ENCODE data around the gene EPYC.

Gene EPYC

DNA sequence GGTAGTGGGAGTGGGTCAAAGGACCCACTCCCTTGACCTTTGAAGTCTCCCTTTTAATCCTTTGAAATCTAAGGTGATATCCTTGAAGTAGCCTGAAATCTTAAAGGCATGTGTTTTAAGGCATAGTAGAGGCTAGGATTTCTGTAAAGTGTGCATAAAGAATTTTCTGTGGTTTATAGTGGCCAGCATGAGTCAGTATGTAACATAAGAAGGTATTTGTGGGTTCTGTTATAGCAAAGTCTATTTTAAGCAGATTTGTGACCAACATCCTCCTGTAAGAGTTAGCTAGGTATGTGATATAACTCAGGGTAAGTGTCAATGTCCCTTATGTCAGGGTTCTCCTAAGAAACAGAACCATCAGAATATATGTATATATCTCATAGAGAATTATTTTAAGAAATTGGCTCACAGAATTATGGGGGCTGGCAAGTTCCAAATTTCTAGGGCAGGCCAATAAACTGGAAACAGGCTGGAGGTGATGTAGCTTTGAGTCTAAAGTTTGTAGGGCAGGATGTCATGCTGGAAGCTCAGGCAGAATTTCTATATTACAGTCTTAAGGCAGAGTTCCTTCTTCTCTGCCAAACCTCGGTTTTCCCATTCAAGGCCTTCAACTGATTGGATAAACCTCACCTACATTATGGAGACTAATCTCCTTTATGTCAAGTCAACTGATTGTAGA is 18.7 kb upstream of the EPYC start:
- no peak overlapping the region for H3K18ac ChIP-seq (ENCODE audit: low read length)
- DNase-seq (ENCODE audit: low spot score) = no peak
- no peak overlapping the region for H2BK5ac ChIP-seq (ENCODE audit: low read length)
- H2BK12ac ChIP-seq (ENCODE audit: low read length) = no peak overlapping the region
- no peak overlapping the region for H2BK15ac ChIP-seq (ENCODE audit: low read length)
- no peak overlapping the region for H3K4me3 ChIP-seq (ENCODE audit: low read length in 2 of 2)
- no peak overlapping the region for H2BK120ac ChIP-seq (ENCODE audit: low read depth, low read length)
- H3K27ac ChIP-seq (replicated peaks; ENCODE audit: low read length) = no peak overlapping the region
- no peak overlapping the region for H3K9ac ChIP-seq (ENCODE audit: low read depth, low read length, poor library complexity)
- H3K27me3 ChIP-seq (ENCODE audit: control insufficient read depth in 3 of 3, insufficient read depth in 3 of 3, low read depth in 1 of 3, low read length in 3 of 3) = no peaks in the 10 kb centered on the region
- H3K14ac ChIP-seq (ENCODE audit: low read length) = no peak overlapping the region
- no CpG with 5 or more reads among the region's 1 CpG for WGBS, 2 donors (ENCODE audit: extremely low coverage in 2 of 2, insufficient read length in 2 of 2, insufficient replicate concordance in 1 of 2)
- H3K4me1 ChIP-seq (ENCODE audit: control insufficient read depth in 2 of 2, insufficient read depth in 1 of 2, low read depth in 1 of 2, low read length in 2 of 2) = no peaks in the 10 kb centered on the region
- H4K91ac ChIP-seq (ENCODE audit: low read depth, low read length, poor library complexity) = no peak overlapping the region
- no peaks in the 10 kb centered on the region for H3K36me3 ChIP-seq (replicated peaks in 1 of 2; ENCODE audit: control insufficient read depth in 2 of 2, insufficient read depth in 2 of 2, low read length in 2 of 2)
- H4K8ac ChIP-seq (ENCODE audit: low read depth, low read length) = no peak overlapping the region
- no peak overlapping the region for H3K4ac ChIP-seq (ENCODE audit: low read length)
- H2AK5ac ChIP-seq (ENCODE audit: low read depth, low read length) = no peak overlapping the region
- H3K79me1 ChIP-seq (ENCODE audit: low read depth, low read length) = no peaks in the 10 kb centered on the region
- H2AFZ ChIP-seq (ENCODE audit: low read length) = no peak overlapping the region
- H3K4me2 ChIP-seq (ENCODE audit: insufficient read depth, low read length, poor library complexity, severe bottlenecking) = no peak overlapping the region
- no peak overlapping the region for H3K23ac ChIP-seq (ENCODE audit: low read depth, low read length, poor library complexity)
- no peaks in the 10 kb centered on the region for H3K9me3 ChIP-seq (replicated peaks in 1 of 2; ENCODE audit: control insufficient read depth in 2 of 2, insufficient read depth in 1 of 2, low read depth in 1 of 2, low read length in 2 of 2)

DNA sequence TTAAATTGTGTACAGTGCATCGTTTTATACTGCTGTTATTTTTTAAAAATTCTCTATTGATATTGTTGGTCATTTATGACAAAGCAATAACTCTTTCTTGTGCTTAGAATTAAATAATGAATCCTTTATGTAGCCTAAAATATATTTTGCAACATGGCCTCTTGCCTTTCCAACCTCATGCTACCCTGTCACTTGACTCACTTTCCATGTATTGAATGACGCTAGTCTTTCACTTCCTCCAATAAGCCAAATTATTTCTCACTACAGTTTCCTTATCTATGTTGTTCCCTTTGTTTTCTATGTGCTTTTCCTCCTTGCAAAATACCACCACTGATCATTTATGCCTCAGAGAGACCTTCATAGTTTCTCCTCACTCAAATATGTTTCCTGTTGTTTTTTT is 16.3 kb upstream of the EPYC start:
- Histone ChIP-seq H2BK15ac (ENCODE audit: low read length) (no peak overlapping the region), H3K4ac (ENCODE audit: low read length) (no peak overlapping the region), H3K4me3 (ENCODE audit: low read length in 2 of 2) (no peak overlapping the region), H2BK12ac (ENCODE audit: low read length) (no peak overlapping the region), H3K4me2 (ENCODE audit: insufficient read depth, low read length, poor library complexity, severe bottlenecking) (no peak overlapping the region), H3K27me3 (ENCODE audit: control insufficient read depth in 3 of 3, insufficient read depth in 3 of 3, low read depth in 1 of 3, low read length in 3 of 3) (no peaks in the 10 kb centered on the region), H3K36me3 (replicated peaks in 1 of 2; ENCODE audit: control insufficient read depth in 2 of 2, insufficient read depth in 2 of 2, low read length in 2 of 2) (no peaks in the 10 kb centered on the region), H3K18ac (ENCODE audit: low read length) (no peak overlapping the region), H2BK5ac (ENCODE audit: low read length) (no peak overlapping the region), H4K91ac (ENCODE audit: low read depth, low read length, poor library complexity) (no peak overlapping the region), H3K23ac (ENCODE audit: low read depth, low read length, poor library complexity) (no peak overlapping the region), H2AK5ac (ENCODE audit: low read depth, low read length) (no peak overlapping the region), H3K79me1 (ENCODE audit: low read depth, low read length) (no peaks in the 10 kb centered on the region), H3K4me1 (ENCODE audit: control insufficient read depth in 2 of 2, insufficient read depth in 1 of 2, low read depth in 1 of 2, low read length in 2 of 2) (no peaks in the 10 kb centered on the region), H4K8ac (ENCODE audit: low read depth, low read length) (no peak overlapping the region), H3K9me3 (replicated peaks in 1 of 2; ENCODE audit: control insufficient read depth in 2 of 2, insufficient read depth in 1 of 2, low read depth in 1 of 2, low read length in 2 of 2) (no peaks in the 10 kb centered on the region), H3K9ac (ENCODE audit: low read depth, low read length, poor library complexity) (no peak overlapping the region), H3K14ac (ENCODE audit: low read length) (no peak overlapping the region), H3K27ac (replicated peaks; ENCODE audit: low read length) (no peak overlapping the region), H2AFZ (ENCODE audit: low read length) (no peak overlapping the region), H2BK120ac (ENCODE audit: low read depth, low read length) (no peak overlapping the region)
- DNase-seq (ENCODE audit: low spot score) = no peak
- WGBS, 2 donors (ENCODE audit: extremely low coverage in 2 of 2, insufficient read length in 2 of 2, insufficient replicate concordance in 1 of 2) = no CpG with 5 or more reads among the region's 2 CpGs

DNA sequence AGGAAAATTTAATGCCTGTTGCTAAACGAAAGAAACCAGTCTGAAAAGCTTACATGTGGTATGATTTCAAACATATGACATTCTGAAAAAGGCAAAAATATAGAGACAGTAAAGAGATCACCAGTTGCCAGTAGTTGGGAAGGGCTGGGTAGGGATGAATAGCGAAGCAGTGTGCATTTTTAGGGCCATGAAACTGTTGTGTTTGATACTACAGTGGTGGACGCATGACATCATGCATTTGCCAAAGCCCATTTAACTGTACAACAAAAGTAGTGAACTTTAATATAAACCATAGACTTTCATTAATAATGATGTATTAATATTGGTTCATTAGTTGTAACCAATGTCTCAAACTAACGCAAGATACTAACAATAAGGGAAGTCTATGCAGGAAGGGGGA is 14.7 kb upstream of the EPYC start:
- H3K4me2 ChIP-seq (ENCODE audit: insufficient read depth, low read length, poor library complexity, severe bottlenecking) = no peak overlapping the region
- H4K8ac ChIP-seq (ENCODE audit: low read depth, low read length) = no peak overlapping the region
- no peak overlapping the region for H3K18ac ChIP-seq (ENCODE audit: low read length)
- no peak overlapping the region for H2BK15ac ChIP-seq (ENCODE audit: low read length)
- H3K79me1 ChIP-seq (ENCODE audit: low read depth, low read length) = no peaks in the 10 kb centered on the region
- H3K4ac ChIP-seq (ENCODE audit: low read length) = no peak overlapping the region
- H3K36me3 ChIP-seq (replicated peaks in 1 of 2; ENCODE audit: control insufficient read depth in 2 of 2, insufficient read depth in 2 of 2, low read length in 2 of 2) = no peaks in the 10 kb centered on the region
- H2AK5ac ChIP-seq (ENCODE audit: low read depth, low read length) = no peak overlapping the region
- no peak overlapping the region for H3K9ac ChIP-seq (ENCODE audit: low read depth, low read length, poor library complexity)
- DNase-seq (ENCODE audit: low spot score) = no peak
- H3K27ac ChIP-seq (replicated peaks; ENCODE audit: low read length) = no peak overlapping the region
- WGBS, 2 donors (ENCODE audit: extremely low coverage in 2 of 2, insufficient read length in 2 of 2, insufficient replicate concordance in 1 of 2) = no CpG with 5 or more reads among the region's 4 CpGs
- H2BK5ac ChIP-seq (ENCODE audit: low read length) = no peak overlapping the region
- H2AFZ ChIP-seq (ENCODE audit: low read length) = no peak overlapping the region
- no peaks in the 10 kb centered on the region for H3K9me3 ChIP-seq (replicated peaks in 1 of 2; ENCODE audit: control insufficient read depth in 2 of 2, insufficient read depth in 1 of 2, low read depth in 1 of 2, low read length in 2 of 2)
- H3K4me3 ChIP-seq (ENCODE audit: low read length in 2 of 2) = no peak overlapping the region
- no peak overlapping the region for H3K14ac ChIP-seq (ENCODE audit: low read length)
- no peak overlapping the region for H3K23ac ChIP-seq (ENCODE audit: low read depth, low read length, poor library complexity)
- H3K27me3 ChIP-seq (ENCODE audit: control insufficient read depth in 3 of 3, insufficient read depth in 3 of 3, low read depth in 1 of 3, low read length in 3 of 3) = no peaks in the 10 kb centered on the region
- H2BK12ac ChIP-seq (ENCODE audit: low read length) = no peak overlapping the region
- H4K91ac ChIP-seq (ENCODE audit: low read depth, low read length, poor library complexity) = no peak overlapping the region
- H3K4me1 ChIP-seq (ENCODE audit: control insufficient read depth in 2 of 2, insufficient read depth in 1 of 2, low read depth in 1 of 2, low read length in 2 of 2) = no peaks in the 10 kb centered on the region
- H2BK120ac ChIP-seq (ENCODE audit: low read depth, low read length) = no peak overlapping the region

DNA sequence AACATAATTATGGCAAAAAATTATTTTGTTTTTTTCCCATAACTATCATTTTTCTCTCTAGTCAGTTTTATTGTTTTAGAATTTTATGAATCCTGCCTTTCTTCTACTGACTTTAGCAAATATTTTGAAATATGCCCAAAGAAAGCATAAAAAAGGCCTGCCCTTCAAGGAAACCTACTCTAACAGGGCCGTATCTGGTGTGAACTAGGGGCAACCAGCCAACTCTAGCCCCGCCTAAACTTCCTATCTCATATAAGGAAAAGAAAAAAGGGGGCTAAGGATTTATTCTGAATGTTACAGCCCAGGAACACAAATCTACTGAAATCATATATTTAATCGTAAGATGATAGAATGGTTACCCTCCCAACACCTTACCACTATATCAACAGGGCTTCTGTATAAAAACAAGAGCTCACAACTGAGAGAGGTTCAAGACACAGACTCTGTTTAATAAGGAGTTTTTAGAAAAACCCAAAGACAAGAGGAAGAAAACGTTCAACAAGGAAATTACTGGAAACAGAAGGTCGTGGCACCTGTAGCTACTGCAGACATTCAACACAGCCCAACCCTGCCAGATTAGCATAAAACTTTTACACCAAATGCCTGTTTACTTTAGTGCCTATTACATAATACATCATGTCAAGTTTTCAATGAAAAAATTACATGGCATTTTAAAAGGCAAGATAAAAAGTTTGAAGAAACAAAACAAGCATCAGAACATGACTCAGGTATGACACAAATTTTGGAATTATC is 12.9 kb upstream of the EPYC start:
- Histone ChIP-seq H3K9me3 (replicated peaks in 1 of 2; ENCODE audit: control insufficient read depth in 2 of 2, insufficient read depth in 1 of 2, low read depth in 1 of 2, low read length in 2 of 2) (no peaks in the 10 kb centered on the region), H3K4me3 (ENCODE audit: low read length in 2 of 2) (no peak overlapping the region), H3K9ac (ENCODE audit: low read depth, low read length, poor library complexity) (no peak overlapping the region), H3K4me1 (ENCODE audit: control insufficient read depth in 2 of 2, insufficient read depth in 1 of 2, low read depth in 1 of 2, low read length in 2 of 2) (no peaks in the 10 kb centered on the region), H3K36me3 (replicated peaks in 1 of 2; ENCODE audit: control insufficient read depth in 2 of 2, insufficient read depth in 2 of 2, low read length in 2 of 2) (no peaks in the 10 kb centered on the region), H2BK12ac (ENCODE audit: low read length) (no peak overlapping the region), H2AK5ac (ENCODE audit: low read depth, low read length) (no peak overlapping the region), H4K91ac (ENCODE audit: low read depth, low read length, poor library complexity) (no peak overlapping the region), H3K23ac (ENCODE audit: low read depth, low read length, poor library complexity) (no peak overlapping the region), H2AFZ (ENCODE audit: low read length) (peak overlapping the region; percentile 22), H3K4me2 (ENCODE audit: insufficient read depth, low read length, poor library complexity, severe bottlenecking) (no peak overlapping the region), H4K8ac (ENCODE audit: low read depth, low read length) (no peak overlapping the region), H3K79me1 (ENCODE audit: low read depth, low read length) (no peaks in the 10 kb centered on the region), H2BK5ac (ENCODE audit: low read length) (no peak overlapping the region), H3K4ac (ENCODE audit: low read length) (no peak overlapping the region), H3K18ac (ENCODE audit: low read length) (no peak overlapping the region), H3K14ac (ENCODE audit: low read length) (no peak overlapping the region), H3K27ac (replicated peaks; ENCODE audit: low read length) (no peak overlapping the region), H3K27me3 (ENCODE audit: control insufficient read depth in 3 of 3, insufficient read depth in 3 of 3, low read depth in 1 of 3, low read length in 3 of 3) (no peaks in the 10 kb centered on the region), H2BK15ac (ENCODE audit: low read length) (no peak overlapping the region), H2BK120ac (ENCODE audit: low read depth, low read length) (no peak overlapping the region)
- DNase-seq (ENCODE audit: low spot score) = no peak
- WGBS, 2 donors (ENCODE audit: extremely low coverage in 2 of 2, insufficient read length in 2 of 2, insufficient replicate concordance in 1 of 2) = no CpG with 5 or more reads among the region's 5 CpGs
